Measurements from ENCODE around the gene ARID1B. TPM values are rescaled to one million over a fixed set of nuclear protein-coding genes. Genes with fewer than 3 reads are reported as not detected.

Gene ARID1B
- polyA plus RNA-seq, 4 donors = 7.3 to 43.5 (median 17.0) TPM

- Histone ChIP-seq H3K36me3 (ENCODE audit: control insufficient read depth in 3 of 3, insufficient read depth in 2 of 3, low read depth in 1 of 3, low read length in 3 of 3) (no peaks in the 10 kb centered on the region), H3K4me3 (ENCODE audit: low read depth in 1 of 3, low read length in 3 of 3) (no peak overlapping the region), H3K9me3 (ENCODE audit: control insufficient read depth in 2 of 2, insufficient read depth in 1 of 2, low read depth in 1 of 2, low read length in 1 of 2) (peaks cover 0 to 4% of the 10 kb centered on the region in 2 donors), H3K4me1 (ENCODE audit: control insufficient read depth in 3 of 3, insufficient read depth in 2 of 3, low read depth in 1 of 3, low read length in 2 of 3) (no peaks in the 10 kb centered on the region), H3K27ac (ENCODE audit: low read depth in 1 of 3, low read length in 2 of 3) (no peak overlapping the region), H3K27me3 (ENCODE audit: control insufficient read depth in 3 of 3, insufficient read depth in 3 of 3, low read length in 3 of 3) (no peaks in the 10 kb centered on the region)
- 80 to 88% (median 87%) methylated on average over 8 of the region's 8 CpGs for WGBS, 3 donors
- DNase-seq (no peak), FAIRE-seq (no peak)
Observed at GRCh38 chr6:157251586-157252247, 474.5 kb downstream of the ARID1B start.

- Histone ChIP-seq H3K27me3 (ENCODE audit: control insufficient read depth in 3 of 3, insufficient read depth in 3 of 3, low read length in 3 of 3) (no peaks in the 10 kb centered on the region), H3K9me3 (ENCODE audit: control insufficient read depth in 2 of 2, insufficient read depth in 1 of 2, low read depth in 1 of 2, low read length in 1 of 2) (peaks cover 0 to 4% of the 10 kb centered on the region in 2 donors), H3K4me3 (ENCODE audit: low read depth in 1 of 3, low read length in 3 of 3) (no peak overlapping the region), H3K36me3 (ENCODE audit: control insufficient read depth in 3 of 3, insufficient read depth in 2 of 3, low read depth in 1 of 3, low read length in 3 of 3) (no peaks in the 10 kb centered on the region), H3K27ac (ENCODE audit: low read depth in 1 of 3, low read length in 2 of 3) (no peak overlapping the region), H3K4me1 (ENCODE audit: control insufficient read depth in 3 of 3, insufficient read depth in 2 of 3, low read depth in 1 of 3, low read length in 2 of 3) (no peaks in the 10 kb centered on the region)
- 68 to 75% (median 73%) methylated on average over 7 of the region's 7 CpGs for WGBS, 3 donors
- DNase-seq = no peak
- no peak for FAIRE-seq
Observed at GRCh38 chr6:157253017-157253416, 475.8 kb downstream of the ARID1B start.

GRCh38 chr6:157253699-157254098 is 476.5 kb downstream of the ARID1B start:
- FAIRE-seq (no peak), DNase-seq (no peak)
- WGBS, 3 donors = 83 to 91% (median 88%) methylated on average over 6 to 7 of the region's 7 CpGs
- Histone ChIP-seq H3K9me3 (ENCODE audit: control insufficient read depth in 2 of 2, insufficient read depth in 1 of 2, low read depth in 1 of 2, low read length in 1 of 2) (peaks cover 0 to 2% of the 10 kb centered on the region in 2 donors), H3K27ac (ENCODE audit: low read depth in 1 of 3, low read length in 2 of 3) (no peak overlapping the region), H3K4me3 (ENCODE audit: low read depth in 1 of 3, low read length in 3 of 3) (no peak overlapping the region), H3K27me3 (ENCODE audit: control insufficient read depth in 3 of 3, insufficient read depth in 3 of 3, low read length in 3 of 3) (no peaks in the 10 kb centered on the region), H3K36me3 (ENCODE audit: control insufficient read depth in 3 of 3, insufficient read depth in 2 of 3, low read depth in 1 of 3, low read length in 3 of 3) (no peaks in the 10 kb centered on the region), H3K4me1 (ENCODE audit: control insufficient read depth in 3 of 3, insufficient read depth in 2 of 3, low read depth in 1 of 3, low read length in 2 of 3) (no peaks in the 10 kb centered on the region)

GRCh38 chr6:157254538-157254937 is 477.4 kb downstream of the ARID1B start:
- H3K27me3 ChIP-seq (ENCODE audit: control insufficient read depth in 3 of 3, insufficient read depth in 3 of 3, low read length in 3 of 3) = no peaks in the 10 kb centered on the region
- FAIRE-seq = no peak
- DNase-seq = no peak
- WGBS, 3 donors = 77 to 84% (median 82%) methylated on average over 3 of the region's 3 CpGs
- no peaks in the 10 kb centered on the region for H3K36me3 ChIP-seq (ENCODE audit: control insufficient read depth in 3 of 3, insufficient read depth in 2 of 3, low read depth in 1 of 3, low read length in 3 of 3)
- H3K27ac ChIP-seq (ENCODE audit: low read depth in 1 of 3, low read length in 2 of 3) = no peak overlapping the region
- no peak overlapping the region for H3K4me3 ChIP-seq (ENCODE audit: low read depth in 1 of 3, low read length in 3 of 3)
- no peaks in the 10 kb centered on the region for H3K9me3 ChIP-seq (ENCODE audit: control insufficient read depth in 2 of 2, insufficient read depth in 1 of 2, low read depth in 1 of 2, low read length in 1 of 2)
- H3K4me1 ChIP-seq (ENCODE audit: control insufficient read depth in 3 of 3, insufficient read depth in 2 of 3, low read depth in 1 of 3, low read length in 2 of 3) = no peaks in the 10 kb centered on the region

GRCh38 chr6:157255079-157255478 is 477.9 kb downstream of the ARID1B start:
- 81 to 93% (median 85%) methylated on average over 3 of the region's 3 CpGs for WGBS, 3 donors
- H3K27ac ChIP-seq (ENCODE audit: low read depth in 1 of 3, low read length in 2 of 3) = no peak overlapping the region
- no peaks in the 10 kb centered on the region for H3K4me1 ChIP-seq (ENCODE audit: control insufficient read depth in 3 of 3, insufficient read depth in 2 of 3, low read depth in 1 of 3, low read length in 2 of 3)
- DNase-seq (no peak), FAIRE-seq (no peak)
- H3K36me3 ChIP-seq (ENCODE audit: control insufficient read depth in 3 of 3, insufficient read depth in 2 of 3, low read depth in 1 of 3, low read length in 3 of 3) = no peaks in the 10 kb centered on the region
- no peaks in the 10 kb centered on the region for H3K9me3 ChIP-seq (ENCODE audit: control insufficient read depth in 2 of 2, insufficient read depth in 1 of 2, low read depth in 1 of 2, low read length in 1 of 2)
- H3K27me3 ChIP-seq (ENCODE audit: control insufficient read depth in 3 of 3, insufficient read depth in 3 of 3, low read length in 3 of 3) = no peaks in the 10 kb centered on the region
- H3K4me3 ChIP-seq (ENCODE audit: low read depth in 1 of 3, low read length in 3 of 3) = no peak overlapping the region

GRCh38 chr6:157258878-157259277 is 481.7 kb downstream of the ARID1B start:
- H3K9me3 ChIP-seq (ENCODE audit: control insufficient read depth in 2 of 2, insufficient read depth in 1 of 2, low read depth in 1 of 2, low read length in 1 of 2) = no peaks in the 10 kb centered on the region
- no peaks in the 10 kb centered on the region for H3K4me1 ChIP-seq (ENCODE audit: control insufficient read depth in 3 of 3, insufficient read depth in 2 of 3, low read depth in 1 of 3, low read length in 2 of 3)
- FAIRE-seq = no peak
- DNase-seq = peak in 1 of 2 donors; percentile 43
- H3K4me3 ChIP-seq (ENCODE audit: low read depth in 1 of 3, low read length in 3 of 3) = no peak overlapping the region
- H3K36me3 ChIP-seq (ENCODE audit: control insufficient read depth in 3 of 3, insufficient read depth in 2 of 3, low read depth in 1 of 3, low read length in 3 of 3) = no peaks in the 10 kb centered on the region
- WGBS, 3 donors = 84 to 91% (median 91%) methylated on average over 11 of the region's 11 CpGs
- no peaks in the 10 kb centered on the region for H3K27me3 ChIP-seq (ENCODE audit: control insufficient read depth in 3 of 3, insufficient read depth in 3 of 3, low read length in 3 of 3)
- no peak overlapping the region for H3K27ac ChIP-seq (ENCODE audit: low read depth in 1 of 3, low read length in 2 of 3)

GRCh38 chr6:157259443-157259842 is 482.3 kb downstream of the ARID1B start:
- 93 to 94% (median 93%) methylated on average over 9 of the region's 9 CpGs for WGBS, 3 donors
- H3K27me3 ChIP-seq (ENCODE audit: control insufficient read depth in 3 of 3, insufficient read depth in 3 of 3, low read length in 3 of 3) = no peaks in the 10 kb centered on the region
- no peak for FAIRE-seq

More at GRCh38 chr6:157259443-157259842, 482.3 kb downstream of the ARID1B start:
- no peak for DNase-seq
- no peaks in the 10 kb centered on the region for H3K9me3 ChIP-seq (ENCODE audit: control insufficient read depth in 2 of 2, insufficient read depth in 1 of 2, low read depth in 1 of 2, low read length in 1 of 2)
- H3K4me3 ChIP-seq (ENCODE audit: low read depth in 1 of 3, low read length in 3 of 3) = no peak overlapping the region
- H3K27ac ChIP-seq (ENCODE audit: low read depth in 1 of 3, low read length in 2 of 3) = no peak overlapping the region
- H3K4me1 ChIP-seq (ENCODE audit: control insufficient read depth in 3 of 3, insufficient read depth in 2 of 3, low read depth in 1 of 3, low read length in 2 of 3) = no peaks in the 10 kb centered on the region
- H3K36me3 ChIP-seq (ENCODE audit: control insufficient read depth in 3 of 3, insufficient read depth in 2 of 3, low read depth in 1 of 3, low read length in 3 of 3) = no peaks in the 10 kb centered on the region

Data from small intestine (tissue), 7 donors.